ENCODE data around the gene USP44. TPM values are rescaled to one million over a fixed set of nuclear protein-coding genes. Genes with fewer than 3 reads are reported as not detected.
"Not testable (repeated sequence)": the region's sequence is repeated elsewhere in the genome, so short reads cannot be mapped to it uniquely, and the experiment has no call there.

Gene USP44
- total RNA-seq, 1 donor = 1.8 TPM

GRCh38 chr12:95583933-95584332, 32.7 kb upstream of the USP44 start:
- no peak for TF ChIP-seq CTCF (IDR thresholded peaks at IDR 0.05; ENCODE audit: insufficient read depth, low read length)
- no peak for DNase-seq (ENCODE audit: low read depth)
- no peak overlapping the region for H3K4me3 ChIP-seq (ENCODE audit: low read depth, low read length)

GRCh38 chr12:95582230-95583058, 31.2 kb upstream of the USP44 start:
- peak; percentile 80 for DNase-seq (ENCODE audit: low read depth)
- TF ChIP-seq CTCF (IDR thresholded peaks at IDR 0.05; ENCODE audit: insufficient read depth, low read length) = peak; percentile 64
- H3K4me3 ChIP-seq (ENCODE audit: low read depth, low read length) = no peak overlapping the region

- DNase-seq (ENCODE audit: low read depth) = no peak
- no peak for TF ChIP-seq CTCF (IDR thresholded peaks at IDR 0.05; ENCODE audit: insufficient read depth, low read length)
- H3K4me3 ChIP-seq (ENCODE audit: low read depth, low read length) = no peak overlapping the region
These were observed 26.5 kb upstream of the USP44 start for GRCh38 chr12:95577820-95578219.

GRCh38 chr12:95574799-95575452, 23.6 kb upstream of the USP44 start:
- H3K4me3 ChIP-seq (ENCODE audit: low read depth, low read length) = no peak overlapping the region
- DNase-seq (ENCODE audit: low read depth) = peak; percentile 61
- TF ChIP-seq CTCF (IDR thresholded peaks at IDR 0.05; ENCODE audit: insufficient read depth, low read length) = peak; percentile 81

- TF ChIP-seq CTCF (IDR thresholded peaks at IDR 0.05; ENCODE audit: insufficient read depth, low read length) = no peak
- H3K4me3 ChIP-seq (ENCODE audit: low read depth, low read length) = no peak overlapping the region
- no peak for DNase-seq (ENCODE audit: low read depth)
These were observed 22.8 kb upstream of the USP44 start for GRCh38 chr12:95573951-95574576.

- no peak overlapping the region for H3K4me3 ChIP-seq (ENCODE audit: low read depth, low read length)
- no peak for TF ChIP-seq CTCF (IDR thresholded peaks at IDR 0.05; ENCODE audit: insufficient read depth, low read length)
- DNase-seq (ENCODE audit: low read depth) = no peak
These were observed 20.1 kb upstream of the USP44 start for GRCh38 chr12:95571369-95571768.

GRCh38 chr12:95568045-95568444, 16.8 kb upstream of the USP44 start:
- DNase-seq (ENCODE audit: low read depth); H3K4me3 ChIP-seq (ENCODE audit: low read depth, low read length): not testable (repeated sequence)

All from fibroblast of the aortic adventitia (primary cell).